Keratinocyte (primary cell): ENCODE data around the gene SULF2. TPM values are rescaled to one million over a fixed set of nuclear protein-coding genes. Genes with fewer than 3 reads are reported as not detected.
"Not testable (repeated sequence)": the region's sequence is repeated elsewhere in the genome, so short reads cannot be mapped to it uniquely, and the experiment has no call there.

Experiments used
- DNase-seq: peaks from one replicate; pipeline ENCODE4 v3.0.0-alpha.2; 2011; ENCODE audit warnings: low read depth, missing footprints, low spot score
- FAIRE-seq: peaks from 2 replicates; lab custom pipeline; 2011; peaks lifted over from hg19 to GRCh38; lab: Jason Lieb, UNC
- H2AFZ ChIP-seq: 2 replicates; pipeline ENCODE4 v1.6.0; 2012; ENCODE audit warnings: low read length, control low read depth, inconsistent platforms; ENCODE audit not compliant: control insufficient read depth
- H3K27ac ChIP-seq: 2 replicates; pipeline ENCODE4 v1.5.1; 2011; ENCODE audit warnings: low read length; ENCODE audit not compliant: control insufficient read depth, insufficient read depth
- H3K27me3 ChIP-seq: 3 replicates; pipeline ENCODE4 v1.6.0; 2011; ENCODE audit warnings: low read length; ENCODE audit not compliant: control insufficient read depth, insufficient read depth; ENCODE audit errors: extremely low read depth
- H3K36me3 ChIP-seq, 2 experiments: 2 replicates in 1 of 2; 3 replicates in 1 of 2; pipeline ENCODE4 v1.5.1; 2011; ENCODE audit warnings: low read length in 2 of 2, mild to moderate bottlenecking in 1 of 2; ENCODE audit not compliant: control insufficient read depth in 2 of 2, insufficient read depth in 2 of 2; ENCODE audit errors: extremely low read depth in 1 of 2
- H3K4me1 ChIP-seq: 3 replicates; pipeline ENCODE4 v1.5.1; 2011; ENCODE audit warnings: low read length; ENCODE audit not compliant: control insufficient read depth, insufficient read depth; ENCODE audit errors: extremely low read depth
- H3K4me2 ChIP-seq: 3 replicates; pipeline ENCODE4 v1.6.0; 2011; ENCODE audit warnings: low read depth, low read length; ENCODE audit not compliant: control insufficient read depth, insufficient read depth; ENCODE audit errors: extremely low read depth
- H3K4me3 ChIP-seq, 3 experiments: fragments of 200-600 bp in 1 of 3; sonication (generic) in 1 of 3; 2 replicates in 2 of 3; 3 replicates in 1 of 3; pipeline ENCODE4 v1.5.1; 2011 to 2016; ENCODE audit warnings: low read length in 3 of 3, mild to moderate bottlenecking in 3 of 3, control low read depth in 2 of 3, inconsistent platforms in 1 of 3, low read depth in 1 of 3, mixed read lengths in 1 of 3, mixed run types in 1 of 3, moderate library complexity in 1 of 3; ENCODE audit not compliant: control insufficient read depth in 2 of 3, insufficient read depth in 2 of 3; ENCODE audit errors: extremely low read depth in 1 of 3
- H3K79me2 ChIP-seq: 2 replicates; pipeline ENCODE4 v1.6.0; 2012; ENCODE audit warnings: low read length; ENCODE audit not compliant: control insufficient read depth, insufficient read depth
- H3K9ac ChIP-seq: 3 replicates; pipeline ENCODE4 v1.6.0; 2011; ENCODE audit warnings: low read length; ENCODE audit not compliant: control insufficient read depth, insufficient read depth; ENCODE audit errors: extremely low read depth
- H3K9me1 ChIP-seq: 3 replicates; pipeline ENCODE4 v1.6.0; 2011; ENCODE audit warnings: low read length; ENCODE audit not compliant: control insufficient read depth, insufficient read depth; ENCODE audit errors: extremely low read depth
- H3K9me3 ChIP-seq: 2 replicates; pipeline ENCODE4 v1.5.1; 2012; ENCODE audit warnings: low read depth, low read length; ENCODE audit not compliant: control insufficient read depth
- H4K20me1 ChIP-seq: 3 replicates; pipeline ENCODE4 v1.6.0; 2011; ENCODE audit warnings: low read length; ENCODE audit not compliant: control insufficient read depth, insufficient read depth; ENCODE audit errors: extremely low read depth
- EZH2 ChIP-seq: IDR thresholded peaks from one replicate; pipeline ENCODE4 v1.6.1; 2012; ENCODE audit warnings: inconsistent platforms, mild to moderate bottlenecking, low read length, moderate library complexity
- dilution Hi-C: fragments of 300-500 bp; cut with MboI; formaldehyde crosslinking; loops from one replicate; pipeline ENCODE4 v1.7.0; 2020; ENCODE audit warnings: low sequenced_read_pairs; ENCODE audit not compliant: extremely low pct_ligation_motif_present
- polyA plus RNA-seq, 5 experiments: library from polyadenylated mRNA; depleted of rRNA in 3 of 5; stranded (reverse) in 3 of 5; stranded (forward) in 1 of 5; unstranded in 1 of 5; fragments of >200 nt; gene quantifications; 1 replicate in 1 of 5; 2 replicates in 3 of 5; 3 replicates in 1 of 5; pipeline versions ENCODE4 v1.2.1 to v1.2.3, GENCODE V29; 2011 to 2012; ENCODE audit warnings: missing spikeins in 2 of 5, low read depth in 1 of 5, low replicate concordance in 1 of 5
- TF ChIP-seq, protein P1 (sequence below), 3 experiments: IDR thresholded peaks in 1 of 3; conservative IDR thresholded peaks in 1 of 3; optimal IDR thresholded peaks in 1 of 3; 2 replicates in 2 of 3; 3 replicates in 1 of 3; pipeline versions ENCODE3 to v1.5.1; 2011; ENCODE audit warnings: low read length in 3 of 3, mild to moderate bottlenecking in 3 of 3, moderate library complexity in 2 of 3, control low read depth in 1 of 3, inconsistent platforms in 1 of 3; ENCODE audit not compliant: insufficient read depth in 2 of 3; ENCODE audit errors: extremely low read depth in 1 of 3

The SULF2 gene
- polyA plus RNA-seq, 1 donor (not counting 4 experiments of a cell fraction or from before 2014, with no cell fraction given) = 64.4 TPM

DNA sequence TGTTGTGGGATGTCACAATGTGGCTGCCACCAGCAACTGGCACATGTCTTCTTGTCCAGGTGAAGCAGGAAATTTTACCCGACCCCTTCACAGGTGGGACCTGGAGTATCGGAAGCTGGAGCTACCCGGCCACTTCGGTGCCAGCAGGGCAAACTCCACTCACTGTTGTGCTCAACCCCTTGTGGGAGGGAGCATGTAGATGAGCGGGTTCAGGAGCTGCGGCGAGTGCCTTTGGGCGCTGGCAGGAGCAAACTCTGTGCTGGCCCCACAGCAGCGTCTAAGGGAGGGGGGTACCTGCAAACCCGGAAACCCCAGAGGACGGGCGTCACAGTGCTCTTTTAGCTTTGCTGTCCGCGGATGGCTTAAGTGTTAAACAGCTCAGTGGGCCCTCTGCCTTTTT, 20.7 kb upstream of the SULF2 start:
- no peaks in the 10 kb centered on the region for H3K9me3 ChIP-seq
- no peak overlapping the region for H3K27ac ChIP-seq
- H3K4me3 ChIP-seq = no peak overlapping the region
- H3K27me3 ChIP-seq = no peaks in the 10 kb centered on the region
- H4K20me1 ChIP-seq = no peaks in the 10 kb centered on the region
- no peaks in the 10 kb centered on the region for H3K79me2 ChIP-seq
- FAIRE-seq (no peak), DNase-seq (no peak)
- H3K4me2 ChIP-seq = no peak overlapping the region
- no peaks in the 10 kb centered on the region for H3K9me1 ChIP-seq
- H3K9ac ChIP-seq = no peak overlapping the region
- no peaks in the 10 kb centered on the region for H3K36me3 ChIP-seq
- peaks cover 25% of the 10 kb centered on the region for H3K4me1 ChIP-seq
- TF ChIP-seq, protein P1, sequence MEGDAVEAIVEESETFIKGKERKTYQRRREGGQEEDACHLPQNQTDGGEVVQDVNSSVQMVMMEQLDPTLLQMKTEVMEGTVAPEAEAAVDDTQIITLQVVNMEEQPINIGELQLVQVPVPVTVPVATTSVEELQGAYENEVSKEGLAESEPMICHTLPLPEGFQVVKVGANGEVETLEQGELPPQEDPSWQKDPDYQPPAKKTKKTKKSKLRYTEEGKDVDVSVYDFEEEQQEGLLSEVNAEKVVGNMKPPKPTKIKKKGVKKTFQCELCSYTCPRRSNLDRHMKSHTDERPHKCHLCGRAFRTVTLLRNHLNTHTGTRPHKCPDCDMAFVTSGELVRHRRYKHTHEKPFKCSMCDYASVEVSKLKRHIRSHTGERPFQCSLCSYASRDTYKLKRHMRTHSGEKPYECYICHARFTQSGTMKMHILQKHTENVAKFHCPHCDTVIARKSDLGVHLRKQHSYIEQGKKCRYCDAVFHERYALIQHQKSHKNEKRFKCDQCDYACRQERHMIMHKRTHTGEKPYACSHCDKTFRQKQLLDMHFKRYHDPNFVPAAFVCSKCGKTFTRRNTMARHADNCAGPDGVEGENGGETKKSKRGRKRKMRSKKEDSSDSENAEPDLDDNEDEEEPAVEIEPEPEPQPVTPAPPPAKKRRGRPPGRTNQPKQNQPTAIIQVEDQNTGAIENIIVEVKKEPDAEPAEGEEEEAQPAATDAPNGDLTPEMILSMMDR (optimal IDR thresholded peaks at IDR 0.05 in 1 of 3, IDR thresholded peaks at IDR 0.05 in 1 of 3, conservative IDR thresholded peaks at IDR 0.05 in 1 of 3; ENCODE audit: extremely low read depth in 1 of 3, insufficient read depth in 2 of 3, low read length in 3 of 3) = no peak
- TF ChIP-seq EZH2 = no peak
- dilution Hi-C loops = no loop called here
- no peak overlapping the region for H2AFZ ChIP-seq

DNA sequence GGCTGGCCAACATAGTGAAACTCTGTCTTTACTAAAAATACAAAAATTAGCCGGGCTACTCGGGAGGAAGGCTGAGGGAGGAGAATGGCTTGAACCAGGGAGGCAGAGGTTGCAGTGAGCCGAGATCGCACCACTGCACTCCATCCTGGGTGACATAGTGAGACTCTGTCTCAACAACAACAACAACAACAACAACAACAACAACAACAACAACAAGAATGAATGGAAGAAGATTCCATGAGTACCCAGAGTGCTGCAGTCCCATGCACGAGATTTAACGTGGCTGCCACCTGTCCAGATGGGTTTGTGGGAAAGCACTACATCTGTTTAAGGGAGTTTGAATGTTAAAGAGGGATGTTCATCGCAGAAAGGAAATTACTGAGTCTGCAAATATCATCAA, 19.7 kb upstream of the SULF2 start:
- dilution Hi-C loops, H4K20me1 ChIP-seq, H3K9me3 ChIP-seq, H2AFZ ChIP-seq, H3K27ac ChIP-seq, H3K79me2 ChIP-seq, H3K36me3 ChIP-seq, FAIRE-seq, DNase-seq, H3K9ac ChIP-seq, H3K4me2 ChIP-seq, H3K4me3 ChIP-seq, H3K9me1 ChIP-seq, H3K27me3 ChIP-seq: not testable (repeated sequence)
- peaks cover 21% of the 10 kb centered on the region for H3K4me1 ChIP-seq

DNA sequence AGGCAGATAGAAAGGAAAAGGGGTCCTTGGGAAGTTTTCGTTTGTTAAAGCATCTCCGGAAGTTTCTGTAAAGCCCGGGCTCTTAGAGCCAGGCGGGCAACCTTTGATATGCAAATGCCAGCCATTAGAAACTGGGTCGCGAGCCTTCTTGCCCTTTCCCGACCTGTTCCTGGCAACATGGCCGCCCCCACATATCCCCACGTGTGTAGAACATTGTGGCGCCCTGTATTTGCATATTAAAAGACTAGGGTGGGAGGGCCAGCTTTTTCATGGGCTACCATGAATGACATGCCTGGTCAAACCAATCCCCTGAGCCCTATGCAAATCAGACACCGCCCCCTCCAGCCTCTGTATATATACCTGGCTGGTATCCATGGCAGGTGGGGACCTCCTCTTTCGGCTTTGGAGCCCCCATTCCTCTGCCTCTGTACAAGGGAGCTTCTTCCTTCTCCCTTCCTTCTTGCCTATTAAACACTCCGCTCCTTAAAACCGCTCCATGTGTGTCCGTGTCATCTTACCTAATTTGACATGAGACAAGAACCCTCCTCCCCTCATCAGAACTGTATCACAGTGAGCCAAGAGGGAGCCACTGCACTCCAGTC, 19.0 kb upstream of the SULF2 start:
- H3K79me2 ChIP-seq, H4K20me1 ChIP-seq, H3K9ac ChIP-seq, H3K27ac ChIP-seq, H3K36me3 ChIP-seq, DNase-seq, H3K4me2 ChIP-seq, H3K9me3 ChIP-seq, dilution Hi-C loops, H3K9me1 ChIP-seq, FAIRE-seq, H2AFZ ChIP-seq, H3K27me3 ChIP-seq, H3K4me3 ChIP-seq: not testable (repeated sequence)
- H3K4me1 ChIP-seq = peaks cover 15% of the 10 kb centered on the region
